ENCODE data around the gene TMEM132E.

TMEM132E gene

GRCh38 chr17:34623856-34624766 lies 44.7 kb downstream of the TMEM132E start:
- Histone ChIP-seq H3K4me3 (ENCODE audit: control insufficient read depth in 1 of 7, extremely low read depth in 1 of 7, insufficient read depth in 4 of 7, low read depth in 2 of 7, low read length in 6 of 7) (no peak overlapping the region), H3K27ac (ENCODE audit: insufficient read depth in 1 of 2, low read depth in 1 of 2, low read length in 2 of 2, poor library complexity in 1 of 2, severe bottlenecking in 2 of 2) (no peak overlapping the region), H3K27me3 (replicated peaks in 2 of 5; ENCODE audit: control insufficient read depth in 4 of 5, insufficient read depth in 5 of 5, low read length in 4 of 5) (peaks cover 8 to 59% (median 35%) of the 10 kb centered on the region in 5 experiments), H3K36me3 (ENCODE audit: control insufficient read depth in 4 of 4, insufficient read depth in 4 of 4, low read length in 3 of 4) (no peaks in the 10 kb centered on the region), H3K4me1 (ENCODE audit: control extremely low read depth in 1 of 4, control insufficient read depth in 4 of 4, insufficient read depth in 4 of 4, low read length in 3 of 4) (peaks cover 0 to 6% (median 2%) of the 10 kb centered on the region in 4 experiments), H3K9me3 (ENCODE audit: control extremely low read depth in 1 of 5, control insufficient read depth in 4 of 5, insufficient read depth in 2 of 5, low read depth in 1 of 5, low read length in 4 of 5) (no peaks in the 10 kb centered on the region)
- ChIA-PET POLR2A (no interaction called here), CTCF (interaction anchor here (0.6 to 1.0 kb wide), 2 partner anchors 8 to 9 kb away, joined by 3 read pairs; no protein-coding TSS in a partner anchor)
- 78% methylated on average over 11 of the region's 12 CpGs for WGBS (ENCODE audit: insufficient coverage)
- DNase-seq = no peak

- CTCF ChIA-PET = interaction anchor here (0.6 kb wide), 1 partner anchor 9 kb away, joined by 3 read pairs; no protein-coding TSS in a partner anchor
- peaks cover 0 to 6% (median 2%) of the 10 kb centered on the region in 4 experiments for H3K4me1 ChIP-seq (ENCODE audit: control extremely low read depth in 1 of 4, control insufficient read depth in 4 of 4, insufficient read depth in 4 of 4, low read length in 3 of 4)
- WGBS (ENCODE audit: insufficient coverage) = 20% methylated on average over 5 of the region's 7 CpGs
- DNase-seq = no peak
- H3K27ac ChIP-seq (ENCODE audit: insufficient read depth in 1 of 2, low read depth in 1 of 2, low read length in 2 of 2, poor library complexity in 1 of 2, severe bottlenecking in 2 of 2) = no peak overlapping the region
- POLR2A ChIA-PET = no interaction called here
- no peaks in the 10 kb centered on the region for H3K36me3 ChIP-seq (ENCODE audit: control insufficient read depth in 4 of 4, insufficient read depth in 4 of 4, low read length in 3 of 4)
- H3K9me3 ChIP-seq (ENCODE audit: control extremely low read depth in 1 of 5, control insufficient read depth in 4 of 5, insufficient read depth in 2 of 5, low read depth in 1 of 5, low read length in 4 of 5) = no peaks in the 10 kb centered on the region
- H3K27me3 ChIP-seq (replicated peaks in 2 of 5; ENCODE audit: control insufficient read depth in 4 of 5, insufficient read depth in 5 of 5, low read length in 4 of 5) = peaks cover 8 to 65% (median 34%) of the 10 kb centered on the region in 5 experiments
- H3K4me3 ChIP-seq (ENCODE audit: control insufficient read depth in 1 of 7, extremely low read depth in 1 of 7, insufficient read depth in 4 of 7, low read depth in 2 of 7, low read length in 6 of 7) = no peak overlapping the region
Observed at GRCh38 chr17:34624767-34625383, 45.5 kb downstream of the TMEM132E start.

- Histone ChIP-seq H3K4me1 (ENCODE audit: control extremely low read depth in 1 of 4, control insufficient read depth in 4 of 4, insufficient read depth in 4 of 4, low read length in 3 of 4) (peaks cover 0 to 6% (median 2%) of the 10 kb centered on the region in 4 experiments), H3K36me3 (ENCODE audit: control insufficient read depth in 4 of 4, insufficient read depth in 4 of 4, low read length in 3 of 4) (no peaks in the 10 kb centered on the region), H3K9me3 (ENCODE audit: control extremely low read depth in 1 of 5, control insufficient read depth in 4 of 5, insufficient read depth in 2 of 5, low read depth in 1 of 5, low read length in 4 of 5) (no peaks in the 10 kb centered on the region), H3K27me3 (replicated peaks in 2 of 5; ENCODE audit: control insufficient read depth in 4 of 5, insufficient read depth in 5 of 5, low read length in 4 of 5) (peaks cover 8 to 77% (median 41%) of the 10 kb centered on the region in 5 experiments), H3K27ac (ENCODE audit: insufficient read depth in 1 of 2, low read depth in 1 of 2, low read length in 2 of 2, poor library complexity in 1 of 2, severe bottlenecking in 2 of 2) (no peak overlapping the region), H3K4me3 (ENCODE audit: control insufficient read depth in 1 of 7, extremely low read depth in 1 of 7, insufficient read depth in 4 of 7, low read depth in 2 of 7, low read length in 6 of 7) (no peak overlapping the region)
- POLR2A ChIA-PET = interaction anchor here (0.6 kb wide), 1 partner anchor 31 kb away, joined by 4 read pairs; no protein-coding TSS in a partner anchor
- CTCF ChIA-PET = interaction anchor here (1.2 to 1.4 kb wide), 2 partner anchors 11 to 13 kb away, joined by 3 read pairs; no protein-coding TSS in a partner anchor
- WGBS (ENCODE audit: insufficient coverage) = 10% methylated on average over 51 of the region's 53 CpGs
- peak in 2 of 3 donors; percentile 35 to 48 for DNase-seq
Observed at GRCh38 chr17:34626121-34626681, 46.8 kb downstream of the TMEM132E start.

GRCh38 chr17:34628879-34629278 lies 49.5 kb downstream of the TMEM132E start:
- CTCF ChIA-PET = no interaction called here
- H3K27me3 ChIP-seq (replicated peaks in 2 of 5; ENCODE audit: control insufficient read depth in 4 of 5, insufficient read depth in 5 of 5, low read length in 4 of 5) = peaks cover 8 to 98% (median 40%) of the 10 kb centered on the region in 5 experiments
- POLR2A ChIA-PET = no interaction called here
- no peaks in the 10 kb centered on the region for H3K9me3 ChIP-seq (ENCODE audit: control extremely low read depth in 1 of 5, control insufficient read depth in 4 of 5, insufficient read depth in 2 of 5, low read depth in 1 of 5, low read length in 4 of 5)
- no peak for DNase-seq
- no peaks in the 10 kb centered on the region for H3K36me3 ChIP-seq (ENCODE audit: control insufficient read depth in 4 of 4, insufficient read depth in 4 of 4, low read length in 3 of 4)
- WGBS (ENCODE audit: insufficient coverage) = 91% methylated on average over 8 of the region's 8 CpGs
- no peak overlapping the region for H3K4me3 ChIP-seq (ENCODE audit: control insufficient read depth in 1 of 7, extremely low read depth in 1 of 7, insufficient read depth in 4 of 7, low read depth in 2 of 7, low read length in 6 of 7)
- H3K27ac ChIP-seq (ENCODE audit: insufficient read depth in 1 of 2, low read depth in 1 of 2, low read length in 2 of 2, poor library complexity in 1 of 2, severe bottlenecking in 2 of 2) = no peak overlapping the region
- peaks cover 0 to 6% (median 2%) of the 10 kb centered on the region in 4 experiments for H3K4me1 ChIP-seq (ENCODE audit: control extremely low read depth in 1 of 4, control insufficient read depth in 4 of 4, insufficient read depth in 4 of 4, low read length in 3 of 4)

GRCh38 chr17:34633351-34633750 lies 54.0 kb downstream of the TMEM132E start:
- CTCF ChIA-PET = interaction anchor here (1.3 kb wide), 1 partner anchor 10 kb away, joined by 3 read pairs; no protein-coding TSS in a partner anchor
- peak in 1 of 3 donors; percentile 27 for DNase-seq
- Histone ChIP-seq H3K36me3 (ENCODE audit: control insufficient read depth in 4 of 4, insufficient read depth in 4 of 4, low read length in 3 of 4) (no peaks in the 10 kb centered on the region), H3K4me1 (ENCODE audit: control extremely low read depth in 1 of 4, control insufficient read depth in 4 of 4, insufficient read depth in 4 of 4, low read length in 3 of 4) (peaks cover 0 to 18% (median 13%) of the 10 kb centered on the region in 4 experiments), H3K4me3 (ENCODE audit: control insufficient read depth in 1 of 7, extremely low read depth in 1 of 7, insufficient read depth in 4 of 7, low read depth in 2 of 7, low read length in 6 of 7) (no peak overlapping the region), H3K27ac (ENCODE audit: insufficient read depth in 1 of 2, low read depth in 1 of 2, low read length in 2 of 2, poor library complexity in 1 of 2, severe bottlenecking in 2 of 2) (no peak overlapping the region), H3K27me3 (replicated peaks in 2 of 5; ENCODE audit: control insufficient read depth in 4 of 5, insufficient read depth in 5 of 5, low read length in 4 of 5) (peaks cover 0 to 96% (median 29%) of the 10 kb centered on the region in 5 experiments), H3K9me3 (ENCODE audit: control extremely low read depth in 1 of 5, control insufficient read depth in 4 of 5, insufficient read depth in 2 of 5, low read depth in 1 of 5, low read length in 4 of 5) (no peaks in the 10 kb centered on the region)
- 58% methylated on average over 2 of the region's 4 CpGs for WGBS (ENCODE audit: insufficient coverage)
- POLR2A ChIA-PET = interaction anchor here (0.6 kb wide), 1 partner anchor 15 kb away, joined by 5 read pairs; no protein-coding TSS in a partner anchor

- no peak for DNase-seq
- no peak overlapping the region for H3K4me3 ChIP-seq (ENCODE audit: control insufficient read depth in 1 of 7, extremely low read depth in 1 of 7, insufficient read depth in 4 of 7, low read depth in 2 of 7, low read length in 6 of 7)
- WGBS (ENCODE audit: insufficient coverage) = 95% methylated on average over 2 of the region's 3 CpGs
- H3K27me3 ChIP-seq (replicated peaks in 2 of 5; ENCODE audit: control insufficient read depth in 4 of 5, insufficient read depth in 5 of 5, low read length in 4 of 5) = peaks cover 0 to 95% (median 31%) of the 10 kb centered on the region in 5 experiments
- CTCF ChIA-PET = interaction anchor here (1.3 kb wide), 1 partner anchor 10 kb away, joined by 3 read pairs; no protein-coding TSS in a partner anchor
- H3K9me3 ChIP-seq (ENCODE audit: control extremely low read depth in 1 of 5, control insufficient read depth in 4 of 5, insufficient read depth in 2 of 5, low read depth in 1 of 5, low read length in 4 of 5) = no peaks in the 10 kb centered on the region
- no peaks in the 10 kb centered on the region for H3K36me3 ChIP-seq (ENCODE audit: control insufficient read depth in 4 of 4, insufficient read depth in 4 of 4, low read length in 3 of 4)
- peaks cover 0 to 20% (median 13%) of the 10 kb centered on the region in 4 experiments for H3K4me1 ChIP-seq (ENCODE audit: control extremely low read depth in 1 of 4, control insufficient read depth in 4 of 4, insufficient read depth in 4 of 4, low read length in 3 of 4)
- H3K27ac ChIP-seq (ENCODE audit: insufficient read depth in 1 of 2, low read depth in 1 of 2, low read length in 2 of 2, poor library complexity in 1 of 2, severe bottlenecking in 2 of 2) = no peak overlapping the region
- POLR2A ChIA-PET = interaction anchor here (0.6 kb wide), 1 partner anchor 16 kb away, joined by 5 read pairs; no protein-coding TSS in a partner anchor
Observed at GRCh38 chr17:34633760-34634159, 54.4 kb downstream of the TMEM132E start.

Measured in common myeloid progenitor, CD34-positive (primary cell).